ENCODE measurements around the gene CCNE1. TPM values are rescaled to one million over a fixed set of nuclear protein-coding genes. Genes with fewer than 3 reads are reported as not detected.

CCNE1 gene
- total RNA-seq, 2 donors from 2014 or later, result 39.3 to 41.9 TPM

DNA sequence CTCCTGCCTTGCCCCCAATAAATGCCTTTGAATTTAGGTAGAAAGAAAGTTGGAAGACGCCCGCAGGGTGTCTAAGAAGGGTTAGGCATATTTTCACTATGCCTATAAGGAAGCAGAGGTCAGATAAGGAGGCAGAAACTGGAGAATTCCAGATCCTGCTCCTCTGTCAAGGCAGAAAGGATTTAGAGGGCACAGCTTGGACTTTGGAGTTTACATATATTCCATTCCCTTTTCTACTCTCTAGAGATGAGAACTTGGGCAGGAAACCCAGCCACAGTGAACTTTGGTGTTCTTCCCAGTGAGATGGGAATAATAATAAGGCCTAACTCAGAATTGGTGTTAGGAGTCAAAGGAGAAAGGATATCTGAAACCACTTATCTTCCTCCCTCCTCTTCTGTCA, 37.4 kb downstream of the CCNE1 start:
- Mint-ChIP-seq H3K27me3 (ENCODE audit: low read depth) (no peaks in the 10 kb centered on the region), H3K4me3 (no peak overlapping the region), H3K9me3 (no peaks in the 10 kb centered on the region), H3K36me3 (ENCODE audit: insufficient read depth in 2 of 2) (no peaks in the 10 kb centered on the region), H3K4me1 (ENCODE audit: low read depth) (peaks cover 36% of the 10 kb centered on the region), H3K27ac (no peak overlapping the region)
- no peak for DNase-seq
- no peak for ATAC-seq (replicated peaks in 1 of 2)

DNA sequence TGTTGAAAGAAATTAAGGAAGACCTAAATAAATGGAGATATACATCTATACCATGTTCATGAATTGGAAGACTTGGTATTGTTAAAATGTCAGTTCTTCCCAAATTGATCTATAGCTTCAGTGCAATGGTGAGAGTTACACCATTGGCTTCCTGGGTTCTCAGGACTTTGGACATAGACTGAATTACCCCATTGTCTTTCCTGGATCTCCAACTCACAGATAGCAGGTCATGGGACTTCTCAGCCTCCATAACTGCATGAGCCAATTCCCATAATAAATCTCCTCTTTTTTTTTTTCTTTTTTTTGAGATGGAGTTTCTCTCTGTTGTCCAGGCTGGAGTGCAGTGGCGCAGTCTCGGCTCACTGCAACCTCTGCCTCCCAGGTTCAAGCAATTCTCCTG, 38.7 kb downstream of the CCNE1 start:
- Mint-ChIP-seq H3K9me3 (no peaks in the 10 kb centered on the region), H3K36me3 (ENCODE audit: insufficient read depth in 2 of 2) (no peaks in the 10 kb centered on the region), H3K27me3 (ENCODE audit: low read depth) (no peaks in the 10 kb centered on the region), H3K27ac (no peak overlapping the region), H3K4me1 (ENCODE audit: low read depth) (peaks cover 33% of the 10 kb centered on the region), H3K4me3 (no peak overlapping the region)
- ATAC-seq (replicated peaks in 1 of 2), result no peak
- no peak for DNase-seq

DNA sequence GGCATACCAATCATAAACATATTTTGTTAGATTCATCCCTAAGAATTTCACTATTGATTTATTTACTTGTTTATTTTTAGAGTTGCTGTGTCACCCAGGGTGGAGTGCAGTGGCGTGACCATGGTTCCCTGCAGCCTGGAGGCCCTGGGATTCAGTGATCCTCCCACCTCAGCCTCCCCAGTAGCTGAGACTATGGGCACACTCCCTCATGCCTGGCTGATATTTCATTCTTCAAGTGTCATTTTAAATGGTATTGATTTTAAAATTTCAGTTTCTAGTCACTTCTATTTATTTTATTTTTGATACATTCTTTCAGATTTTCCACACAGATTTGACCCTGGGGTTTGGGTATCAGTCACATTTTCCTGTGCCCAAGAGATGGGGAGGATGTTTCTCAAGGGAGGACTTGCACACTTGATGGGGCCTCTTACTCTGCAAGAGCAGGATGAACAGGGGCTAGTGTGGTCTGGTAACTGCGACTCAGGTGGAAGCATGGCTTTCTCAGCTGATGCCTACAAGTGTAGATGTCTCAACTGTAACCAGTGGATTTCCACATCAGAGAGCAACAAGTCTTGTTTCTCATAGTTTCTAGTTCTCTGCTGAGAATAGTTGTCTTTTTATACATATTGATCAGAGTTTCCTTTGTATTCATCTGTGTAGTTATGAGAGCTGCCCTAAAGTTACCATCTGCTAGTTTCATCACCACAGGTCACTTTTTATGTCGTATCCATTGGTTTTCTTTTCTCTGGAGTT, 40.2 kb downstream of the CCNE1 start:
- Mint-ChIP-seq H3K36me3 (ENCODE audit: insufficient read depth in 2 of 2) (no peaks in the 10 kb centered on the region), H3K4me1 (ENCODE audit: low read depth) (peaks cover 26% of the 10 kb centered on the region), H3K27me3 (ENCODE audit: low read depth) (no peaks in the 10 kb centered on the region), H3K4me3 (peak overlapping the region; percentile 36 to 44), H3K27ac (peak overlapping the region; percentile 63), H3K9me3 (no peaks in the 10 kb centered on the region)
- peak; percentile 36 to 63 for DNase-seq
- ATAC-seq (replicated peaks in 1 of 2), result peak; percentile 96 to 98

DNA sequence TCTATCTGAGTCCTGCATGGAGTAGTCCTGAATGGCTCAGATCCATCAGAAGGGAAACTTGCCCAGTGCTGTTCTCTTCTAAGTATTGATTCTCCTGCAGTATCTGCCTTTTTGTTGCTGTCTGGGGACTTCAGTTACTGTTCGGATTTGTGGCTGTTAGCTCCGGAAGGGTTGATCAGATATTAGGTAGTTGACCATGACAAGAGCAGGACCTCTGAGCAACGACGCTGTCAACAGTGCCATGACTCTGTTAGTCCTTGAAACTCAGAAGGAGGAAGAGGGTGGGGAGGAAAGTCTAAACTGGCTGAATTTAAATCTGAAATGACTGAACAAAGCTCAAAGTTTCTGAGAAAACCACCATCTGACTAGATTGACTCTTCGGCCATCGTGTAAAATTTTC, 42.2 kb downstream of the CCNE1 start:
- Mint-ChIP-seq H3K27ac (no peak overlapping the region), H3K36me3 (ENCODE audit: insufficient read depth in 2 of 2) (no peaks in the 10 kb centered on the region), H3K9me3 (no peaks in the 10 kb centered on the region), H3K4me1 (ENCODE audit: low read depth) (peaks cover 31% of the 10 kb centered on the region), H3K4me3 (no peak overlapping the region), H3K27me3 (ENCODE audit: low read depth) (no peaks in the 10 kb centered on the region)
- DNase-seq (no peak), ATAC-seq (replicated peaks in 1 of 2) (no peak)

- Mint-ChIP-seq H3K27me3 (ENCODE audit: low read depth) (no peaks in the 10 kb centered on the region), H3K27ac (no peak overlapping the region), H3K36me3 (ENCODE audit: insufficient read depth in 2 of 2) (no peaks in the 10 kb centered on the region), H3K9me3 (no peaks in the 10 kb centered on the region), H3K4me1 (ENCODE audit: low read depth) (peaks cover 31% of the 10 kb centered on the region), H3K4me3 (no peak overlapping the region)
- DNase-seq (no peak), ATAC-seq (replicated peaks in 1 of 2) (no peak)
Measured at GRCh38 chr19:29855087-29855486, 43.3 kb downstream of the CCNE1 start.

- ATAC-seq (replicated peaks in 1 of 2) (no peak), DNase-seq (no peak)
- H3K4me1 Mint-ChIP-seq (ENCODE audit: low read depth), result peaks cover 31% of the 10 kb centered on the region
- H3K27me3 Mint-ChIP-seq (ENCODE audit: low read depth), result no peaks in the 10 kb centered on the region
- H3K9me3 Mint-ChIP-seq, result no peaks in the 10 kb centered on the region
- H3K4me3 Mint-ChIP-seq, result no peak overlapping the region
- H3K27ac Mint-ChIP-seq, result no peak overlapping the region
- no peaks in the 10 kb centered on the region for H3K36me3 Mint-ChIP-seq (ENCODE audit: insufficient read depth in 2 of 2)
Measured at GRCh38 chr19:29855741-29856500, 44.1 kb downstream of the CCNE1 start.

DNA sequence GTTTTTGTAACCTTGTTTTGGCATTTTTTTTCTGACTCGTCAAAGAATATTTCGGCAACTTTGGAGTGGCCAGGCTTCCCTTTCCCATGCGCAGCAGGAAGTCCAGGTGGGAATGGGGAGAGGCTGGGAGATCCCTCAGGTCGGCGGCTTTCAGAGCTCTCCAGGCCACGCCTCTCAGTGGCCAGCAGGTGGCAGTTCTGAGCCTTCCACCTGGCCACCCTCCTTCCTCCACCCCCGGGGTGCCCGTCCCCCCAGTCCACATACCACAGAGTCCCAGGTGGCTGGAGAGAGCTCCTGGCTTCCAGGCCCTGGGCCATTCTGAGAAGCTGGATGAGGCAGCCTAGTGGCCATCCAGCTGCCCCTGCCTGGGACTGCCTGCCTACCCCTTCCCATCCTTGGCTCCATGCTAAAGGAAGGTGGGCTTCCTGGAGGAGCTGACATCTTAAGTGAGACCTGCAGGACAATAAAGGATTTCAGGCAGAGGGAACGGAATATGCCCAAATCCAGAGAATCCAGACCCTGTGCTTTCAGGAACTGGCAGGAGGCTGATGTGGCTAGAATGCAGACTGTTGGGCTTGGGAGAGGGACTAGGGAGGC, 46.3 kb downstream of the CCNE1 start:
- DNase-seq, result peak; percentile 54 to 60
- no peaks in the 10 kb centered on the region for H3K9me3 Mint-ChIP-seq
- H3K27ac Mint-ChIP-seq, result no peak overlapping the region
- H3K36me3 Mint-ChIP-seq (ENCODE audit: insufficient read depth in 2 of 2), result no peaks in the 10 kb centered on the region
- ATAC-seq (replicated peaks in 1 of 2), result peak; percentile 69 to 74
- no peak overlapping the region for H3K4me3 Mint-ChIP-seq
- H3K27me3 Mint-ChIP-seq (ENCODE audit: low read depth), result no peaks in the 10 kb centered on the region
- peaks cover 10% of the 10 kb centered on the region for H3K4me1 Mint-ChIP-seq (ENCODE audit: low read depth)

DNA sequence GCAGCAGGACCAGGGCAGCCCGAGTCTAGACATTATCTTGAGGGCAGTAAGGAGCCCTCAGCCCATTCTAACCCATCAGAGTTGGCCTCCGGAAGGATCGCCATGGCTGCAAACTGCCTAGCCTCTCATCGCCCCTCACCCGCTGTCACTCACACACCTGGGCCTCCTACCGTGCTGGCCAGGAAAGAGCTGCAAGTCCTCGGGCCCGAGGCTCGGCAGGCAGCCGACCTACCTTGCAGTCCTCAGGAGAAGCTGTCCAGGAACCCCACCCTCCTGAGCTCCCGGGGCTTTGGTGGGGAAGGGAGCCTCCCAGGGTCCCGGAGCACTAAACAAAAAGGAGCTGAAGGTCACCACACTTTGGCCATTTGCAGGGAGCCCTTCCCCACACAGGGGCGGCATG, 46.8 kb downstream of the CCNE1 start:
- H3K27ac Mint-ChIP-seq, result no peak overlapping the region
- H3K36me3 Mint-ChIP-seq (ENCODE audit: insufficient read depth in 2 of 2), result no peaks in the 10 kb centered on the region
- ATAC-seq (replicated peaks in 1 of 2), result no peak
- H3K27me3 Mint-ChIP-seq (ENCODE audit: low read depth), result peaks cover 3% of the 10 kb centered on the region
- no peaks in the 10 kb centered on the region for H3K9me3 Mint-ChIP-seq
- peaks cover 9% of the 10 kb centered on the region for H3K4me1 Mint-ChIP-seq (ENCODE audit: low read depth)
- no peak overlapping the region for H3K4me3 Mint-ChIP-seq
- DNase-seq, result no peak

- ATAC-seq (replicated peaks in 1 of 2), result peak in 1 of 2 donors; percentile 36
- H3K27me3 Mint-ChIP-seq (ENCODE audit: low read depth), result peaks cover 14% of the 10 kb centered on the region
Measured at GRCh38 chr19:29860492-29860891, 48.7 kb downstream of the CCNE1 start.

DNA sequence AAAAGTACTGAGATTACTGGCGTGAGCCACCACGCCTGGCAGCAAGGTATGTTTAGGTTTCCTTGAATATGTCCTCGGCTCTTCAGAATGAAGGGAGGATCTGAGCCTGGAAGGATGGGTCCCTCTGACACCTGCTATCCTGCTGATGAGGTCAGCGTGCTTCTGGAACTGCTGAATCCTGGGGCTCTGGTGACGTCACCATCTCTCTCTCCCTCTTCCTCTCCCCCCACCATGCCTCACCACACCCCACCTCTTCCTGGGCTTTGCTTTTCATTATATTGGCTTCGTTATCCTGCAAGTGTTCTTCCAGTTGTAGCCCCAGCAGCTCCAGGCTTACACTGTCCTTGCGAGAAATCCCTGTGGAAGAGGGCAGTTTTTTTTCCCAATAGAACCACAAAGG, 49.8 kb downstream of the CCNE1 start:
- Mint-ChIP-seq H3K4me3 (no peak overlapping the region), H3K36me3 (ENCODE audit: insufficient read depth in 2 of 2) (peaks cover under 1 to 4% of the 10 kb centered on the region in 2 donors), H3K4me1 (ENCODE audit: low read depth) (peaks cover 5% of the 10 kb centered on the region), H3K27ac (no peak overlapping the region), H3K9me3 (peaks cover 0 to under 1% of the 10 kb centered on the region in 2 donors), H3K27me3 (ENCODE audit: low read depth) (peaks cover 14% of the 10 kb centered on the region)
- ATAC-seq (replicated peaks in 1 of 2), result no peak
- no peak for DNase-seq

More at GRCh38 chr19:29860492-29860891, 48.7 kb downstream of the CCNE1 start:
- DNase-seq, result no peak
- Mint-ChIP-seq H3K27ac (no peak overlapping the region), H3K9me3 (no peaks in the 10 kb centered on the region), H3K36me3 (ENCODE audit: insufficient read depth in 2 of 2) (no peaks in the 10 kb centered on the region), H3K4me3 (no peak overlapping the region), H3K4me1 (ENCODE audit: low read depth) (peaks cover 5% of the 10 kb centered on the region)

- H3K4me1 Mint-ChIP-seq (ENCODE audit: low read depth), result no peaks in the 10 kb centered on the region
- H3K27ac Mint-ChIP-seq, result no peak overlapping the region
- H3K27me3 Mint-ChIP-seq (ENCODE audit: low read depth), result peaks cover 14% of the 10 kb centered on the region
- peaks cover 3 to 8% of the 10 kb centered on the region in 2 donors for H3K36me3 Mint-ChIP-seq (ENCODE audit: insufficient read depth in 2 of 2)
- H3K4me3 Mint-ChIP-seq, result no peak overlapping the region
- no peak for ATAC-seq (replicated peaks in 1 of 2)
- no peak for DNase-seq
- H3K9me3 Mint-ChIP-seq, result peaks cover 1 to 2% of the 10 kb centered on the region in 2 donors
Measured at GRCh38 chr19:29866011-29866410, 54.2 kb downstream of the CCNE1 start.

DNA sequence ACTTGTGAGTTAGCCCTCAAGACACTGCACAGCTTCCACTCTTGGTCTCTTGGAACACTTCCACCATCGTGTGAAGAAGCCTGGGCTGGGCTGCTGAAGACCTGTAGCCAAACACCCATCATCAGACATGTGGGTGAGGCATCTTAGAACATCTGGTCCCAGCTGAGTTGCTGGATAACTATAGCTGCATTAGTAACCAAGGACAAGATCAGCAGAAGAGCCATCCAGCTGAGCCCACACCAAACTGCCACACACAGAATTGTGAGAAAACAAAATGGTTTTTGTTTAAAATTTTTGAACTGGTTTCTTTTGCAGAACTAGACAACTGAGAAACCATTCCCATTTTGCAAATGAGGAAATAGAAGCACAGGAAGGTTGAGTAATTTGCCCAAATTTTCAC, 56.2 kb downstream of the CCNE1 start:
- H3K4me1 Mint-ChIP-seq (ENCODE audit: low read depth), result no peaks in the 10 kb centered on the region
- no peak overlapping the region for H3K4me3 Mint-ChIP-seq
- no peak for DNase-seq
- peaks cover 1 to 2% of the 10 kb centered on the region in 2 donors for H3K9me3 Mint-ChIP-seq
- no peak for ATAC-seq (replicated peaks in 1 of 2)
- H3K27ac Mint-ChIP-seq, result no peak overlapping the region
- peaks cover 3 to 8% of the 10 kb centered on the region in 2 donors for H3K36me3 Mint-ChIP-seq (ENCODE audit: insufficient read depth in 2 of 2)
- H3K27me3 Mint-ChIP-seq (ENCODE audit: low read depth), result peaks cover 20% of the 10 kb centered on the region

- H3K9me3 Mint-ChIP-seq, result peaks cover 1 to 2% of the 10 kb centered on the region in 2 donors
- H3K36me3 Mint-ChIP-seq (ENCODE audit: insufficient read depth in 2 of 2), result peaks cover 3 to 8% of the 10 kb centered on the region in 2 donors
- ATAC-seq (replicated peaks in 1 of 2) (no peak), DNase-seq (no peak)
- H3K4me1 Mint-ChIP-seq (ENCODE audit: low read depth), result no peaks in the 10 kb centered on the region
- H3K4me3 Mint-ChIP-seq, result no peak overlapping the region
- H3K27me3 Mint-ChIP-seq (ENCODE audit: low read depth), result peaks cover 14% of the 10 kb centered on the region
- no peak overlapping the region for H3K27ac Mint-ChIP-seq
Measured at GRCh38 chr19:29871143-29871542, 59.4 kb downstream of the CCNE1 start.

All from activated T-cell treated with anti-CD3 and anti-CD28 coated beads, Interleukin-2, amount 50 U/mL, for 72 hours (primary cell).